DMS153 treated with DMSO at 0.1 percent for 48 hours (cell line): ENCODE results near the gene PKHD1.

Experiments
- DNase-seq: peaks from one replicate; lab custom pipeline; 2025; ENCODE audit not compliant: unreplicated experiment; lab: John Stamatoyannopoulos, UW

PKHD1 gene

DNA sequence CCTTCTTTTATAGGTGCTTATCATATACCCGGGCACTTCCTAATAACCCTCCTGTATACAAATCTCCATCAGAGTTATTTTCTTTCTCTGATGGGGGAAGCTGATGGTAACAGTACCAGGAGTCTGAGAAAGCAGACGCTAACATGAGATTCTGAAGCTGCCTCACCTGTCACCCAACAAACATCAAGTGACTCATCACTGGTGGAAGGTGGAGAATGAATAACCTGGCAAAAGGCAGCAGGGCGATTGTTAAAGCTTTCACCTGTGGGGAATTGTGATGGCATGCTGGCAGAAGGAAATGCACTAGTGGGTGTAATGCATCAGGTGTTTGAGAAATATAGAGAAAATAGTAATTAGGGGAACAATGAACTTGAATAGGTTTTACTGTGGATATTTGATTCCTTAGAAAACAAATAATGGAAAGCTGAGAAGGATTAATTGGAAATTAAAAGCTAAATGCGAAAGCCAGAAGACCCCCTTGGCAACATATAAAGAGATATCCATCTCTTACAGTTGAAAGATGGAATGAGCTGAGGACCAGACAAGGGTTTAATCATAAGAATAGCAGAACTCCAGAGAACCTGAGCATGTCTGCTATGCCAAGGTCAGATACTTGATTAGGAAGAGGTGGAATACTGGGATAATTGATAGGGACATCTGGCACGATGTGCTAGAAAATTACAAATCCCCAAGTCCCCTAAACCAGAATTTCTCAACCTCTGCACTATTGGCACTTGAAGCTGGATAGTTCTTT lies 517.1 kb downstream of the PKHD1 start:
- no peak for DNase-seq

DNA sequence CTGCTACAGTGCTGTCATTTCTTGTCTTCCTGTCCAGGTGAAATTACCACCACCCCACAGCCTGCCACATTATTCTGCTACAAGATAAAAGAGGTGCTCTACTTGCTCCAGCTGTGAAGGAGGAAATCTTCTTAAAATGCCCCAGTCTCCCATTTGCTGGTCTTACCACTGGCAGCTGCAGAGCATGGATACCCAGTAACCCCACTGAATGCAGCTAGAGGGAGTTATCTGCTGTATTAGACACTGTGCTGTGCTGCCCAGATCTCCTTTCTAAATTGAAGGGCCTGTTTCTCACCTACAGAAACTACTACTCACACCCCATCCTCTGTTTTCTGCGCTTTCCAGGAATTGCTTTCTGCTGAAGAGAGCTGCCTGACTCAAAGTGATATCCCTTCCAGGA lies 517.8 kb downstream of the PKHD1 start:
- DNase-seq: peak; percentile 2

DNA sequence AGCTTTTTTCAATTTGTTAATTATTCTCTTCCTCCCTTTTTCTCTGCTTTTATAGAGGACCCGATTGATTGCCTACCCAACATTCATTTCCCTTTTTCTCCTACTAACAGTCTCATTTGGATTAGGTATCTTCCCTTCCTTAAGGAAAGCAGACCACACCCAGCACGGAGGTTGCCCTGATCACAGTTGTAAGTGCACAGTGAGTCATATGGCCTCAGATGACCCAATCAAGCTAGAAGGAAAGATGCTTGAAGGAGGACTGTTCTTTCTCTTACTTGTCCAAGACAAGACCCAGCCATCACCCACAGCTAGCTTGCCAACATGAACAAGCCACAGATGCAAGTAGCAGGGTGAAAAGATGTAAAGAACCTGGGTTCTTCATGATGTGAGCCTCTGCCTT lies 518.6 kb downstream of the PKHD1 start:
- DNase-seq: no peak

DNA sequence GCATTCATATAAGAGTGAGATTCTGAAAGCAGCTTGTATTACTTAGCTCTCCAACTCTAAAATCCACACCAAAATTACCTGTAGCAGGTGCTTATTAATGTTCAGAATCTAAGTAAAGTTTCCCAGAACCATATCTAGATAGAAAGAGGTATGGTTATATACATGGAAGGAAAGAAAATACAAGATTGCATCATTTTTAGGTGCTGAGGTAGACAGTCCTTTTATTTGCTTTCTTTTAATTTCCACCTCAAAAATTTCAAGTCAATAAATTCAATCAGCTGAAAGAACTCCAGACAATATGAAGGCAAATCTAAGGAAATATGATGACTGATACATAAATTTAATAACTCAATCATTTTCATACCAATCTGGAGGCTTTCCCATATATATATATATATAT lies 521.9 kb downstream of the PKHD1 start:
- DNase-seq: no peak
